Right lobe of liver (tissue), 6 donors: Measurements from ENCODE around the gene GPR17. TPM values are rescaled to one million over a fixed set of nuclear protein-coding genes. Genes with fewer than 3 reads are reported as not detected.

Experiments
- ATAC-seq, 4 donors: fragments of 200-7000 bp; cut with Tn5 transposase; one replicate each; pipeline ENCODE4 v1.9.1; 2020; ENCODE audit warnings: mild to moderate bottlenecking in 4 of 4, moderate library complexity in 4 of 4
- DNase-seq, 3 donors: peaks; one replicate each; pipeline ENCODE4 v3.0.0-alpha.2; 2020
- H3K27ac ChIP-seq, 3 donors: fragments of 200-600 bp; one replicate each; pipeline ENCODE4 v1.8.0; 2022
- H3K27me3 ChIP-seq, 2 donors: fragments of 200-600 bp; one replicate each; pipeline ENCODE4 v1.8.0; 2022
- H3K36me3 ChIP-seq, 4 donors: fragments of 200-600 bp; sonication (generic) in 1 of 4; one replicate each; pipeline versions ENCODE4 v1.5.1 to v1.8.0; 2017 to 2022; ENCODE audit warnings: control low read depth in 1 of 4
- H3K4me1 ChIP-seq, 4 donors: fragments of 200-600 bp; sonication (generic) in 1 of 4; one replicate each; pipeline versions ENCODE4 v1.5.1 to v1.8.0; 2017 to 2022; ENCODE audit warnings: control low read depth in 1 of 4
- H3K4me3 ChIP-seq, 3 donors: fragments of 200-600 bp; one replicate each; pipeline ENCODE4 v1.8.0; 2022
- H3K9me3 ChIP-seq, 4 donors: fragments of 200-600 bp; sonication (generic) in 1 of 4; one replicate each; pipeline versions ENCODE4 v1.5.1 to v1.8.0; 2017 to 2022; ENCODE audit warnings: control low read depth in 1 of 4
- CTCF ChIP-seq, 4 donors: fragments of 200-600 bp in 3 of 4; fragments of 450-650 bp in 1 of 4; IDR thresholded peaks; one replicate each; pipeline versions ENCODE4 v1.5.1 to v1.8.0; 2016 to 2022; ENCODE audit warnings: antibody characterized with exemption in 4 of 4, mild to moderate bottlenecking in 2 of 4
- POLR2A ChIP-seq: fragments of 450-650 bp; IDR thresholded peaks from one replicate; pipeline ENCODE4 v1.6.1; 2017; ENCODE audit warnings: antibody characterized with exemption, mild to moderate bottlenecking
- WGBS: methylation state at CpG from one replicate; pipeline ENCODE4 v1.1.6; 2018; ENCODE audit warnings: low coverage, low lambda C conversion rate; ENCODE audit not compliant: insufficient coverage; ENCODE audit errors: missing lambda C conversion rate; 5-methylcytosine and 5-hydroxymethylcytosine counted together
- intact Hi-C, 2 donors: fragments of 100-400 bp; cut with DNase I; formaldehyde crosslinking; loops; one replicate each; pipeline versions ENCODE4 v1.11.2 to v1.14.1; 2022
- total RNA-seq, 6 experiments: library from RNA; depleted of rRNA in 2 of 6; stranded (reverse); fragments of >200 nt in 2 of 6; fragmentation: NEBNext Ultra II Directional in 3 of 6; extraction: Animal tissue kit (Norgen Biotek cat#: 25700) in 3 of 6; gene quantifications; one replicate each; pipeline versions ENCODE4 v1.1.0 to v1.2.4, GENCODE V29; 2016 to 2023
- donor health status: DM: no; HTN: yes; CAD: no.
- donor health status: DM: no; HTN: no; CAD: no.
- donor health status: DM: no; HTN: no; CAD: no.
- donor health status: DM: no; HTN: yes; CAD: no.
- donor health status: DM: no; HTN: yes; CAD: no.

GPR17 gene
- total RNA-seq, 6 experiments from 2014 or later: not detected

GRCh38 chr2:127609818-127610217 is 36.1 kb upstream of the GPR17 start:
- no peak overlapping the region for H3K27ac ChIP-seq
- H3K36me3 ChIP-seq: no peaks in the 10 kb centered on the region
- no peaks in the 10 kb centered on the region for H3K27me3 ChIP-seq
- DNase-seq: peak in 2 of 3 donors; percentile 14 to 28
- TF ChIP-seq POLR2A (no peak), CTCF (IDR thresholded peaks at IDR 0.05) (no peak)
- WGBS: no CpG with 5 or more reads among the region's 8 CpGs
- H3K9me3 ChIP-seq: no peaks in the 10 kb centered on the region
- ATAC-seq: no peak
- no peaks in the 10 kb centered on the region for H3K4me1 ChIP-seq
- no peak overlapping the region for H3K4me3 ChIP-seq
- intact Hi-C loops: no loop called here

GRCh38 chr2:127610561-127610960 is 35.4 kb upstream of the GPR17 start:
- Histone ChIP-seq H3K4me1 (no peaks in the 10 kb centered on the region), H3K9me3 (no peaks in the 10 kb centered on the region), H3K27ac (no peak overlapping the region), H3K4me3 (no peak overlapping the region), H3K27me3 (no peaks in the 10 kb centered on the region), H3K36me3 (no peaks in the 10 kb centered on the region)
- 71% methylated on average over 1 of the region's 1 CpG for WGBS
- no peak for TF ChIP-seq CTCF (IDR thresholded peaks at IDR 0.05)
- TF ChIP-seq POLR2A: no peak
- intact Hi-C loops: no loop called here
- ATAC-seq: no peak
- DNase-seq: peak in 1 of 3 donors; percentile 7

DNA sequence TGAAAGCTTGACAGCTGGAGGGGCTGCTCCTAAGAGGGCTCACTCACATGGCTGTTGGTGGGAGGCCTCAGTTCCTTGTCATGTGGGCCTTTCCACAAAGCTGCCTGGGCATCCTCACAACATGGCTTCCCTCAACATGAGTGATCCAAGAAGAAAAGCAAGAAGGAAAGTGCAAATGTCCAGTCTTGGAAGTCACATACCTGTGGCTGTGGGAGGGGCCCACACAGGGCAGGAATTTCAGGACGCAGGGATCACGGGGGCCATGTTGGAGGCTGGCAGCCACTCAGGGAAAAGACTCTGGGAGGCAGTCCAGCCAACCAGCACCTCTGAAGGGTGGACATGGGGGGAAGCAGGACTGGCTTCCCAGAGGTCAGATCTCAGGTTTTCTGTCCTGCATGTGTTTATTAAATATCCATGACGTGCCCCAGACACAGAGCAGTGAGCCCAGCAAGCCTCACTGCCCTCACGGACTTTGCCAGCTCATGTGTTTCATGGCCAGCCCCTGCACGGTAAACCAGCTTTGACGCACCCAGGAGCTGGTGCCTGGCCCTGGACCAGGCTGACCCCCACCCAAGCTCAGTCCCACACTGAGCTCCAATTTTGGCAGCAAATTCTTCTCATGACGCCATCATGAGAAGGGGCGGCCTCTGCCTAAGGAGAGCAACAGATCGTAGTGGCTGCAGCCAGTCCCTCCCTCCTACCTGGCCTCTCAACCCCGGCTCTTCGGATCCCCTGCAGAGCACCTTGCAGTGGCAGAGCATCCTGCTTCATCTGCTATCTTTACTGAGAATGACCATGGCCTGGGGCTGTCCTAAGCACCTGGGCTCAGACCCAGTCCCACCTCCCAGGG is 34.7 kb upstream of the GPR17 start:
- Histone ChIP-seq H3K36me3 (no peaks in the 10 kb centered on the region), H3K27me3 (no peaks in the 10 kb centered on the region), H3K4me1 (no peaks in the 10 kb centered on the region), H3K9me3 (no peaks in the 10 kb centered on the region), H3K27ac (no peak overlapping the region), H3K4me3 (no peak overlapping the region)
- intact Hi-C loops: no loop called here
- 80% methylated on average over 1 of the region's 11 CpGs for WGBS
- DNase-seq: peak in 2 of 3 donors; percentile 9 to 26
- no peak for TF ChIP-seq POLR2A
- no peak for TF ChIP-seq CTCF (IDR thresholded peaks at IDR 0.05)
- ATAC-seq: no peak

DNA sequence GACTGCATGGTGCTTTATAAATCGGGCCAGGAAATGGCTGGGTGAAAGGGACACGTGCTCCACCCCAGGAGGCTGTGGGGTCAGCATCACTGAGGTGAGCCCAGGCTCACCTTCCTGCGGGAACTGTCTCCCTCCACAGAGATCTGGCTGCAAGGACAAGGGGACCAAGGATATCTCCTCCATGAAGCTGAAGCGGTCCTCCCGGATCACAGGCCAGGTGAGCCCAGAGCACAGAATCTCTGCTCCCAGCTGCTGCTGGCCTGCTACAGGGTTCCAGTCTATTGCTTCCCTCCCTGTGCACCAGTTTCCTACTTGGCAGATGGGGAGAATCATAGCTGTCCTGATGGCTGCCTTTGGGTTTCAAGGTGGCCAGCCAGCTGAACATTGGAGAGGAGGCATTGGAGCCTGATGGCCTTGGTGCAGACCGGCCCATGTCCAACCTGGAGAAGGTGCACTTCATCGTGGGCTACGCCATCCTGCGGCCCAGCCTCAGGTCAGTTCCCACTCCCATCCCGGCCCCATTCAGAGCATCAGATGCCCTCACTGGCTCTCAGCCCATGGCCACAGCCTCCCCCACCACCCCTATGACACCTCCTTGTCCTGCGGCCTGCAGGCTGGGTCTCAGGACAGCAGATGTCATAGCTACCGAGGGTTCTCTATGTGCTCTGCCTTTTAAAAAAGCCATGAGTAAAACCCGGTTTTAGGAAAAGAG is 33.7 kb upstream of the GPR17 start:
- H3K27me3 ChIP-seq: no peaks in the 10 kb centered on the region
- intact Hi-C loops: no loop called here
- TF ChIP-seq POLR2A (no peak), CTCF (IDR thresholded peaks at IDR 0.05) (no peak)
- no peaks in the 10 kb centered on the region for H3K36me3 ChIP-seq
- peak in 2 of 3 donors; percentile 4 to 30 for DNase-seq
- no peak overlapping the region for H3K27ac ChIP-seq
- 78% methylated on average over 4 of the region's 13 CpGs for WGBS
- ATAC-seq: no peak
- no peaks in the 10 kb centered on the region for H3K4me1 ChIP-seq
- H3K9me3 ChIP-seq: no peaks in the 10 kb centered on the region
- no peak overlapping the region for H3K4me3 ChIP-seq
